MG63 (cell line): Measurements from ENCODE around the gene LBX2. TPM values are rescaled to one million over a fixed set of nuclear protein-coding genes. Genes with fewer than 3 reads are reported as not detected.
A peak's percentile ranks its signal among the peaks of the same experiment; 100 is the strongest.

Experiments
- DNase-seq: peaks from one replicate; pipeline ENCODE4 v3.0.0-alpha.2; 2020
- H3K27me3 ChIP-seq: fragments of 250-450 bp; sonication (Bioruptor Pico); 2 replicates; pipeline ENCODE4 v1.5.1; 2020; ENCODE audit warnings: mild to moderate bottlenecking, moderate library complexity
- H3K36me3 ChIP-seq: fragments of 250-450 bp; sonication (Bioruptor Pico); 2 replicates; pipeline ENCODE4 v1.5.1; 2020; ENCODE audit warnings: mild to moderate bottlenecking, moderate library complexity
- H3K4me3 ChIP-seq: fragments of 250-450 bp; sonication (Bioruptor Pico); 2 replicates; pipeline ENCODE4 v1.5.1; 2020; ENCODE audit warnings: mild to moderate bottlenecking, moderate library complexity
- H3K9me3 ChIP-seq: fragments of 250-450 bp; sonication (Bioruptor Pico); 2 replicates; pipeline ENCODE4 v1.5.1; 2020; ENCODE audit warnings: mild to moderate bottlenecking, moderate library complexity
- total RNA-seq: library from RNA; depleted of rRNA; stranded (reverse); fragments of >200 nt; shearing (Covaris generic); gene quantifications from 2 replicates; pipeline ENCODE4 v1.2.3, GENCODE V29; 2014; ENCODE audit warnings: low replicate concordance

The LBX2 gene
- total RNA-seq, 1 experiment from 2014 or later = 0.95 TPM

DNA sequence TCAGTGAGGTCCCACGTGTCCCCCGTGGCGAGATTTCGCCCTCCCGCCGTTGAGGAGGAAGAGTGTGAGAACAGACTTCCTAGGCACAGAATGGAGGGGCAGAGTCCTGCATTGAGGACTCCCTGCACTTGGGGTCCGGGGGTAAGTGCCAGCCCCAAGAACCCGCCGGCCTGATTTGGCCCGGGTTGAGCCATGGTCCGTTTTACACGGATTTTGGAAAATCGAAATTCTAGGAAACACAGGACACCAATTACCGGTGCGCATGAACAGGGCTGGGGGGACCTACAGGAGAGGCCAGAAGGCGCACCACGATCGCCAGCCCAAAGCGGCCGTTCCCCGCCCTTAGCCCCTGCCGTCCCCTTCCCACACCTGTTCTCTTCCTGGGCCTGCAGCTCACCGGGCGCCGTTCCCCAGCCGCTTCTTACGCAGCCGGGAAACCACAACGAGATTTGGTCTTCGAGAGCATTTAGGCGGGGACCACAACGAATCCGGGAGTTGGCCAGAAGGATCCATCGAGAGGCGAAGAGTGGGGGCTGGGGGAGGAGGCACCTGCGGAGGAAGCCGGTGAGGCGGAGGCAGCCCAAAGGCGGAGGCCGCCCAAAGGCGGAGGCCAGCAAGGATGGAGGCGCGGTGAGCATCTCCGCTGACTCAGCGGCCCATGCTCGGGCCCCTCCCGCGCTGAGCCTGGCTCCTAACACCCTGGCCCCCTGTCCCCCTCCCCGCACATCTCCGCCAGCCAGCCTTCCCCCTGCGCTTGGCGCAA lies 14.4 kb upstream of the LBX2 start:
- Histone ChIP-seq H3K27me3 (peaks cover 5% of the 10 kb centered on the region), H3K4me3 (peak overlapping the region; percentile 23), H3K36me3 (no peaks in the 10 kb centered on the region), H3K9me3 (no peaks in the 10 kb centered on the region)
- DNase-seq = no peak

DNA sequence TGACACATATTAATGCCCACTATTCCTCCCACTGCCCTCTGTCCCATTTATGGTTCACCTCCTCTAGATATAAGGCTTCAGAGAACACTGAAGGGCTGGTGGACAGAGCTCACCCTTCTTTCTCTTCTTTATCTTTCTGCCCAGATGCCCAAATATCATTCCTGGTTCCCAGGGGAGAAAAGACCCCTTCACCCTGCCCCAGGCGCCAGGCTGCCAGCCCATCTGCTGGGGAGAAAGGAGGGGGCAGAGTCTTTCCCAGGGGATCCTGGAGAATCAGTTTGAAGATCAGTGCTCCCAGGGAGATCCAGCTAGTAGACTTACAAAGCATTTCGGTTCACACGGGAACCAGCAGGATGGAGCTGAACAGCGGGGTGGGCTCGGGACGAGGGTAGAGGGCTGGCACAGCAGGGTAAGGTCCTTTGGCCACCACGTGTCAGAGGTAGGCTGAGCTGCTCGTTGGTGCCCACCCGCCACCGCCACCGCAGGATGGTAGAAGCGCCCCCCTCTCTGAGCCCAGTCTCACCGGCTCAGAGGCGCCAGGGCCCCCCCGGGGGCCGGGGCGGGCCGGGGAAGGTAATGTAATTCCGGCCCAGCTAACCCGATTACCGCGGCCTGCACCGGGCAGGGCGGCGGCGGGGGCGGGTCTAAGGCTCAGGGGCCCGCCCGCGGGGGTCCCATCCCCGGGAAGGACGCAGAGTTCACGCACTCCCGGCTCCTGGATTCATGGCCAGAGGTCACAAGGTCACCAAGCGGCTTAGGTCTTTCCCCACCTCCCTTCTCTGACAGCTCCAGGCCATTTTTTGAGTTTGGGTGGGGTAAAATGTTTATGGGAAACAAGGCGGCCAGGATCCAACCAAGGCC lies 13.6 kb upstream of the LBX2 start:
- H3K4me3 ChIP-seq = no peak overlapping the region
- H3K27me3 ChIP-seq = peaks cover 2% of the 10 kb centered on the region; the same call in 1 of the 2 replicates
- H3K9me3 ChIP-seq = no peaks in the 10 kb centered on the region
- no peak for DNase-seq
- no peaks in the 10 kb centered on the region for H3K36me3 ChIP-seq

DNA sequence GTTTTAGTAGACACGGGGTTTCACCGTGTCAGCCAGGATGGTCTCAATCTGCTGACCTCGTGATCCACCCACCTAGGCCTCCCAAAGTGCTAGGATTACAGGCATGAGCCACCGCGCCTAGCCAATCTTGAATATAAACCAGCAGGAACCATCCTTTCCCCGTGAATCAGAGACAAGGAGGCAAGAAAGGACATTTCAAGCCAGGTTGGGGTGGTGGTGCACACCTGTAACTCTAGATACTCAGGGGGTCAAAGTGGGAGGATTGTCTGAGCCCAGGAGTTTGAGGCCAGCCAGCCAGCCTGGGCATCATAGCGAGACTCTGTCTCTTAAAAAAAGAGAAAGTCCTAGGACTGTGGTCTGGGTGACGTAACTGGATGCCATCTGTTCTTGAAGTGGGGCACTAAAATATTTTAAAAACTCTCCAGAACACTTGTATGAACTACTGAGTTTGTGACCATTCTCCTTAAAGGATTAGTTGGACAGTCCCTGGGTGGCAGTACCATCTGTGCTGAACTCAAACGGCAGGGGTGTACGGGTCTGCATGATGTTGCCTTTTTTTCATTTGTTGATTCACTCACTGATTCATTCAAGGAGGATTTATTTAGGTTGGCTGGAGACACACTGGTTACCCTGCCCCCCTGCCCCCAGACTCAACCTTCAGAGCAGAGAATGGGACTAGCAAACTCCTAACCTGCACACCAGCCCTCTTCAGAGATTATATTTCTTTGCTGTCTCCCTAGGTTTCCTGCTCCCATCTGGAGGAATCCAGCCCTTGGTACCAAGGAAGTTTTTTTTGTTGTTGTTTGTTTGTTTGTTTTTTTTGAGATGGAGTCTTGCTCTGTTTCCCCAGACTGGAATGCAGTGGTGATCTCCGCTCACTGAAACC lies 11.9 kb upstream of the LBX2 start:
- Histone ChIP-seq H3K27me3 (no peaks in the 10 kb centered on the region), H3K4me3 (no peak overlapping the region), H3K9me3 (no peaks in the 10 kb centered on the region), H3K36me3 (peaks cover 7% of the 10 kb centered on the region)
- peak; percentile 37 for DNase-seq

DNA sequence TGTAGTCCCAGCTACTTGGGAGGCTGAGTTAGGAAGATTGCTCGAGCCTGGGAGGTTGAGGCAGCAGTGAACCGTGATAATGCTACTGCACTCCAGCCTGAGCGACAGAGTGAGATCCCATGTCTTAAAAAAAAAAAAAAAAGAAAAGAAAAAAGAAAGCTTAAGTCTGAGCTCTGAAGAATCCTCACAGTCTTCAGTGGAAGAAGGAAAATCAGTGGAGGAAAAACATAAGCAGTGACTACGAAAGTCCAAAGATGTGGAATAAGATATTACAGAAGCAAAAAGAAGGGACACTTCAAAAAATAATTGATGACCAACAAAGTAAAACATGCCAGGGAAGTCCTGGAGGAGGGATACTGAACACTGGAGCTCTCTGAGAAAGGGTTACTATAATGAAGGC lies 10.9 kb upstream of the LBX2 start:
- H3K9me3 ChIP-seq = no peaks in the 10 kb centered on the region
- no peaks in the 10 kb centered on the region for H3K27me3 ChIP-seq
- peaks cover 18% of the 10 kb centered on the region for H3K36me3 ChIP-seq
- no peak overlapping the region for H3K4me3 ChIP-seq
- DNase-seq = no peak

DNA sequence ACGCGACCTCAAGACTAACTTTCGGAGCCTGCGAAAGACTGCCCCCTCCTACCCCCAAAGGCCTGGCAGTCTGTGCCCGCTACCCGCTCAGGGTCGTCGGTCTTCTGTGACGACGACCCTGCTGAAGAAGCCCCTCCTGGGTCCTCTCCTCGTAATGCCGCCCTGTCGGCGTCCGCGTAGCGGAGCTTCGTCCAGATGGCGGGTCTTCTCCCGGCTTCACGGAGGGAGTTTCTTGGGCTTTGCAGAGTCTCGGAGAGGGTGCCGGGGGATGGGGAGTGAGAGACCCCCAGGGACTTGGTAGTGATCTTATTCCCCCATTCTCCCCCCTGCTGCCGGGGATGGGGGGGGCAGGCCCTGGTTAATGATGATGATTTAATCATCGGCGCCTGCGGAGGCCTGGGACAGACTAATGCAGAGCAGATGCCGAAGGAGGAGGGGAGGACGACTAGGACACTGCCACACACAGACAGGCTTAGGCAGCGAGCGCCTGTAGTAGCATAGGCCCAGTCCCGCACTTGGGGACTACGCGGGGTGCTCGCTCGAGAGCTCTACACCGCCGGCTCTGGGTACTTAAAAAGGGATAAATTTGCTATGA lies 8.6 kb upstream of the LBX2 start:
- Histone ChIP-seq H3K4me3 (peak overlapping the region; percentile 99), H3K9me3 (no peaks in the 10 kb centered on the region), H3K36me3 (peaks cover 28% of the 10 kb centered on the region), H3K27me3 (no peaks in the 10 kb centered on the region)
- peak; percentile 39 for DNase-seq

DNA sequence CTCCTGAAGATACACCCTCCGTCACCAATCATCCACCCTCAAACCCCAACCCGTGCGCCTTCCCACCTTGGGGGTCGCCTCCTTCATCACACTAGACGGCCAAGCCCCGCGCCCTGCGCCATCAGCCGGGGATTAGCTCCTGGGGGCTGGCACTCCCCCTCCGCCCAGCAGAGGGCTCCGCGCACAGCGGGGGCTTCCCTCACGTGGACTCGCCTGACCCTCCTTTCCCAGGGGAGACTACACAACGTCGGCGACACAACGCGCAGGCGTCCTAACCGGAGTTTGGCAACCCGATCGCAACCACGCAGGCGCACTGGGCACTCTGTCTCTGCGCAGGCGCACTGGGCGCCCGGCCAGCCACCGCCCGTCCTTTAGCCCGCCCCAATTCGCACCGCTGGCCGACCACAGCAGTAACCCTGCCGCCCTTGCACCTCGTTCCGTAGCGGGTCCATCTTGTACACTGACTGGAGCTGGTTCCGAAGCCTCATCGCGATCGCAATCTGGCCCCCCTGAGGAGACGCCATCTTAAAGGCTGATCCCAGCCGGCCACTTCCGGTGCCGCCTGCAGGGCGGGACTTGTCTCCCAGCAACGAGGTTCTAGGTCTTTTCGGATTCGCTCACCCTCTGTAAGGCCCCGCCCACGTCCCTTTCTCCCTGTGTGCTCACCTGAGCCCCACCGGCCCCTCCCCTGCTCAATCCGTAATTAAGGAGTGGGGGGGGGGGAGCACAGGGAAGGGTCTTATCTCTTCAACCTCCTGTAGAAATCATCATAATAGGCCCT lies 7.9 kb upstream of the LBX2 start, which contains the start of gene PCGF1:
Gene PCGF1 (minus strand): TSS at position 551 of the 781 bp plus-strand sequence. CDS start 27 bp downstream, at position 524.
- Histone ChIP-seq H3K27me3 (no peaks in the 10 kb centered on the region), H3K36me3 (peaks cover 28% of the 10 kb centered on the region), H3K4me3 (peak within 1 kb of the TSS; percentile 99), H3K9me3 (no peaks in the 10 kb centered on the region)
- peak; percentile 98 for DNase-seq

DNA sequence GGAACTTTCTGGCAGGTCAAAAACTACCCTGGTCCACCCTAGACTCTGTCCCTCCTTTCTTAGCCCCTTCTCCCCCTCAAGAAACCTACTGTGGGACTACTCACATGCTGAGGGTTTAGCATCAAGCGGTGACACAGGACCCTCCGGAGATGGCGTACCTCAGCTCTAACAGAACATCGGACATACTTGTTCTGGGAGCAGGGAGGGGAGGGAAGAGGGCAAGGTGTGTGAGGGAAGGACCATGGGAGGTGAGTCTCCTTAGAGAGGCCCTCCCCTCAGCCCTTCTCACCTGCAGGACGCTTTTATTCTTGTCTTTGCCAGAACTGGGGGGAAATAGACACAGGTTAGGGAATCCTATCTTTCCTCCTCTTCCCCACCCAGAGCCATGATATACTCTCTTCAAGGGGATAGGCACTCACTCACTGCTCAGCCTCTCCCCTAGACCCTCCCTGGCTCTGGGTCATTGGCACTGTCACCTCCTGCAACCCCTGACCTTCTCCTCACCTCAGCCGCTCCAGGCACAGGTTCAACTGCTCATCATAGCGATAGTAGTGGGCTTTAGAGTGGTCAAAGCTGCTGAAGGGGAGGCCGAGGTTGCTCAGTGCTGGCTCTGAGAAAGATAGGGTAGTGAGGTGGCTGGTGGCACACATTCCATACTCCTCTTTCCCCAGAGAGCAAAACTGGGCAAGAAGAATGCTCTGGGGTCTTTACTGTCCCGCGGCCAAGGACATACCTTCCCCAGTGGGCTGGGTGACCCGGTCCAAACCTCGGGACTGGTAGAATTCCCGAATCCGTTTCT lies 6.2 kb upstream of the LBX2 start:
- no peak for DNase-seq
- peak overlapping the region; percentile 99; the same call in 1 of the 2 replicates for H3K4me3 ChIP-seq
- H3K9me3 ChIP-seq = no peaks in the 10 kb centered on the region
- no peaks in the 10 kb centered on the region for H3K27me3 ChIP-seq
- peaks cover 28% of the 10 kb centered on the region for H3K36me3 ChIP-seq

DNA sequence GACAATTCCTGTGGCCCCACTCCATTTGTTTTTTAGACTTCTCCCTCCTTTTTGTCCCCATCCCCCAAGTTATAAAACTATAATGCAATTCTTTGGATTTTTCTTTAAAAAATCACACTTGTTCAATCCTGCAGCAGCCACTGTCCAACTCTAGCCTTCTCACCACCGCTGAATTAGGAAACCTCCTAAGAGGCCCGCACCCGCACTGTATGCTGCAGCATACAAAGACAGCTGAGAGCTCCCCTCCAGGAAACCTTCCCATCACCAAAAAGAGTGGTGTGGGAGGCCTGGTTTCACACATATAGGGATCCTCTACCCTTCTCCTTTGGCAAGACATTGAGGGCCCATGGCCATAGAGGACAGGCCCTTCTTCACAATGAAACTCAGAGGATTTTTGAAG lies 5.2 kb upstream of the LBX2 start:
- Histone ChIP-seq H3K36me3 (peaks cover 28% of the 10 kb centered on the region), H3K27me3 (no peaks in the 10 kb centered on the region), H3K4me3 (no peak overlapping the region), H3K9me3 (no peaks in the 10 kb centered on the region)
- DNase-seq = no peak

DNA sequence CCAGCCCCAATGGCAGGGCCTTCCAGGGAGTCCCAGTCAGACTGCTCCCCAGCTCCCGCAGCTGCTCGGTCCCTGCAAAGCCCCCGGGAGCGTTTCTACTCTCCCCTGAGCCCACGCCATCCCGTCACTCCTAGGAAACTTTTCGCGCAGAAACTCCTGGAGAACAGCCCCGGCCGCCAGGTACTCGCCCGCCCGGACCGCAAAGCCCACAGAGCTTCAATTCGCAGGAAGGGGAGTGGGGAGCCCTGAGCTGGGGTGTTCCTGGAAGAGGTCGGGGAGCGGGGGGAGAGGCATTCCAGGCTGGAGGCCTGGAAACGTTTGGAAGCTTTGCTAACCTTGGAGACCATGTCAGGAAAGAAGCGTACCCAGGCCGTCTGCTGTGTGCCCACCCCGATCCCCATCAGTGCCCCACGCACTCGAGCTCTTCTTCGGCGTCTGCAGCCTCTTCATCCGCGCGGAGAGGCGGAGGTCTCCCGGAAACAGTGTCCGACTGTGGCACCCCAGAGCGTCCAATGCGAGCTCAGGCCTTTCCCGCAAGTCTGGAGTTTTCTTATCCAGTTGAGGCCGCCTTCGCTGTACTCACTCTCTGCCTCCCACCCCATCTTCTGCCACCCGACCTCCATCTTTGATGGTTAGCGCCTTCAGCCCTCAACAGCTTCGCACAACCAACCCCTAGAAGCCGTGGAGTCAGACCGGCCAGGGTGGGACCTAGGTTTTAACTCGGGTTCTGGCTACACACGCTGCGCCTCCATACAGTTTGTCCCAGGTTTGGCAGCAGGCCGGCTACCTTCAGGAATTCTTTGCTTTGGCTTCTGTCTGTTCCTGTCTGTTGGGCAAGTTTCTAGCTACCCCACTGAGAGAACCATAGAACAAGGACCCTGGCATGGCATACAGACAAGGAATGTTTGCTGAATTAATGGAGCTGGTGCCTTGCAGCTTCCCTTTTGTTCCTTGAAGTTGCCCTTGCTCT lies 4.4 kb upstream of the LBX2 start:
- DNase-seq = no peak
- Histone ChIP-seq H3K27me3 (no peaks in the 10 kb centered on the region), H3K36me3 (peaks cover 28% of the 10 kb centered on the region), H3K9me3 (no peaks in the 10 kb centered on the region), H3K4me3 (peak overlapping the region; percentile 53)

DNA sequence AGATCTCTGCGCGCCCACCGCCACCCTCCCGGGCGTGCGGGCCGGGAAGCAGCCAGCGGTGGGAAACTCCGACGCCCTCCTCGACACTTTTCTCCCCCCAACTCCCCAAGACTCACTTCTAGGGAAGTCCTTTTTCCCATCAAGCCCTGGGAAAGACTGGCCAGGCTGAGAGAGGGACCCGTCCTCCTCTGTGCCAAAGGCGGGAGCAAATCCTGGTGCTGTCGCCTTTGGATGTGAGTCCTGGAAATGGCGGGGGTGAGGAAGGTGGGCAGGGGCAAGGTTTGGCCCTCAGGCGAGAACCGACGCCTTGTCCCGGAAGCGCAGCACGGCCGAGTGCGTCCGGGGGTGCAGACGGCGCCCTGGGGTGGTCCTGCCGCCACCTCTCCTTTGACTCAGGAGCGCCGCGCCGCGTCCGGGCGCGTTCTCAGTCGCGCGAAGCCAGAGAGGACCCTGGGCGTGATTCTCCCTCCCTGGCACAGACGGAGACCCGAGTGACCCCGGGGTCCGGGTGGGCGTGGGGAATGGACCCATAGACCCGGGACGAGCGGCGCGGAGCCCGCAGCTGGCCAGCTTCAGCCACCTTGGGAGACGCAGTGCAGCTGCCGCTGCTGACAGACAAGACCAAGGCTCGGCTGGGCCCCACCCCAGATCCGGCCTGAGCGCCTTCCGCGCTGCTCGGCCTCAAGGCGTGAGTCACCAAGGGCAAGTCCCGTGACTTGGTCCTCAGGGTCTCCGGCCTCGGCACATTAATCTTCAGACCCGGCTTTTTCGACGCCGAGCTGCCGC lies 3.5 kb upstream of the LBX2 start:
- DNase-seq = peak; percentile 89
- H3K36me3 ChIP-seq = peaks cover 28% of the 10 kb centered on the region

DNA sequence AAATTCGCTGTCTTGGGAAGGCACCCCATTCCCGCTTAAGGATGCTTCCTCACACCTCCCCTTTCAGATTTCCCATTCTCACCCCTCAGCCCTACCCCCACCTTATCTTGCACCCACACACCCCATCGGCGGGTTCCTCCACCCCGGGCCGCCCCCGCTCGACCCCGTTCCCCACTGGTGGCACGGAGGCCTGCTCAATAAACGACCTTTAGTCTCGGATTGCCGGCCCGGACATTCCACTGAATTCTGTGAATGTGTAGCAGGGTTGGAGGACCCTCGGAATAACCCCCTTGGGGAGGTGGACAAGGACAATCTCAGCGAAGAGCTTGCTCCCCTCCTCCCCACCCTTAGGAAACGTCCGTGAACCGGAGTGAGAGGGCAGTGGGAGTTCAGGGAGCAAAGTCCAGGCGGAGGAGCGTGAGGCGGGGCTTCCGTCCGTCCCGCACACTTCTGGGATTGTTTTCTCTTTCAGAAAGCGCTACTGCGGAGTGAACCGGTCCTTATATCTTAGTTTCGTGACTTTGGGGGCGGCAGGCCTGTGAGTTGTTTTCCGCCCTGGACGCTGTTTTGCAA lies 2.8 kb upstream of the LBX2 start:
- DNase-seq = peak; percentile 20
- Histone ChIP-seq H3K4me3 (peak overlapping the region; percentile 53), H3K9me3 (no peaks in the 10 kb centered on the region), H3K27me3 (no peaks in the 10 kb centered on the region), H3K36me3 (peaks cover 25% of the 10 kb centered on the region)

More for the DNA sequence above, 3.5 kb upstream of the LBX2 start:
- Histone ChIP-seq H3K27me3 (no peaks in the 10 kb centered on the region), H3K4me3 (peak overlapping the region; percentile 53), H3K9me3 (no peaks in the 10 kb centered on the region)

DNA sequence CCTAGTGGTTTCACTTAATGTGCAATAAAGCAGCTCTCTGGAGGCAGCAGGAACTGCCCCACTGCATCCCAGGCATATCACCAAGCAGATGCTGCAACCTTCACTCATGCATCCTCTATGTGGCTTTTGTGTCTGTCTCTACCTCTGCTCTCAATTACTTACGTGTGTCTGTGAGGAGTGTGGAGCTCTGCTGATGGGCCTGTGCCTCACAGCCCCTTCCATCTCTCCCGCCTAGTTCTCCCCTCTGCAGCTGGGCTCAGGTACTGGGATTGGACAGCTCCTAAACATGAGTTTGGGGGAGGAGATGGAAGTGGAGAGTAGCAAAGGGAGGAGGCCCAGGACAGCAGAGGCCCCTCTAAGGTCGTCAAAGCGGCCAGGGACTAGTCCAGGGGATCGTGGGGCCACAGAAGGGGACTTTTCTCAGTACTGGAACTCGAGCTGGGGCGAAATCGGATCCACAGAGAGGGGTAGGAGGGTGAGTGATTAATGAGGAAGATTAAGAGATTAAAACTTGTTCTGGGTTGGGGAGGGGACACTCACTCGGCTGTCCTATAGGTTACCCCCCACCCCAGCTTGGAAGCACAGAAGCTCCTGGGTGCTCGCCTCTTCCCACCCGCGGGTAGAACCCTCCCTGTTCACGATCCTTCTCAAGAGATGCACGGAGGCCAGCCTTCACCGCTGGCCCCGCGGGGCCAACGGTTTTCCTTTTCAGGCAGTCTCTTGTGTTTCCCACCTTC lies 2.1 kb upstream of the LBX2 start:
- Histone ChIP-seq H3K27me3 (no peaks in the 10 kb centered on the region), H3K9me3 (no peaks in the 10 kb centered on the region), H3K4me3 (no peak overlapping the region), H3K36me3 (peaks cover 22% of the 10 kb centered on the region)
- no peak for DNase-seq
